OCI-LY3 (cell line): ENCODE data around the gene RYK.

Experiments used
- EZH2phosphoT487 ChIP-seq: fragments of 200-600 bp; shearing (Covaris generic); IDR thresholded peaks from 2 replicates; pipeline ENCODE4 v1.6.1; 2018; ENCODE audit warnings: antibody characterized with exemption, mixed run types, low read depth
- TF ChIP-seq, protein P1 (sequence below): fragments of 200-600, 300-600 bp; sonication (generic); IDR thresholded peaks from 2 replicates; pipeline ENCODE4 v1.5.1; 2014; ENCODE audit warnings: antibody characterized with exemption, low read length, low read depth

- TF ChIP-seq, protein P1, sequence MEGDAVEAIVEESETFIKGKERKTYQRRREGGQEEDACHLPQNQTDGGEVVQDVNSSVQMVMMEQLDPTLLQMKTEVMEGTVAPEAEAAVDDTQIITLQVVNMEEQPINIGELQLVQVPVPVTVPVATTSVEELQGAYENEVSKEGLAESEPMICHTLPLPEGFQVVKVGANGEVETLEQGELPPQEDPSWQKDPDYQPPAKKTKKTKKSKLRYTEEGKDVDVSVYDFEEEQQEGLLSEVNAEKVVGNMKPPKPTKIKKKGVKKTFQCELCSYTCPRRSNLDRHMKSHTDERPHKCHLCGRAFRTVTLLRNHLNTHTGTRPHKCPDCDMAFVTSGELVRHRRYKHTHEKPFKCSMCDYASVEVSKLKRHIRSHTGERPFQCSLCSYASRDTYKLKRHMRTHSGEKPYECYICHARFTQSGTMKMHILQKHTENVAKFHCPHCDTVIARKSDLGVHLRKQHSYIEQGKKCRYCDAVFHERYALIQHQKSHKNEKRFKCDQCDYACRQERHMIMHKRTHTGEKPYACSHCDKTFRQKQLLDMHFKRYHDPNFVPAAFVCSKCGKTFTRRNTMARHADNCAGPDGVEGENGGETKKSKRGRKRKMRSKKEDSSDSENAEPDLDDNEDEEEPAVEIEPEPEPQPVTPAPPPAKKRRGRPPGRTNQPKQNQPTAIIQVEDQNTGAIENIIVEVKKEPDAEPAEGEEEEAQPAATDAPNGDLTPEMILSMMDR = no peak
- TF ChIP-seq EZH2phosphoT487 = no peak
Observed at GRCh38 chr3:134155446-134155845, 95.2 kb downstream of the RYK start.
